Measurements from ENCODE around the gene SYT1. TPM values are rescaled to one million over a fixed set of nuclear protein-coding genes. Genes with fewer than 3 reads are reported as not detected.
"Not testable (repeated sequence)": the region's sequence is repeated elsewhere in the genome, so short reads cannot be mapped to it uniquely, and the experiment has no call there.

The SYT1 gene
- total RNA-seq, 2 experiments from 2014 or later = not detected

- TF ChIP-seq CTCF (IDR thresholded peaks at IDR 0.05) = no peak
- intact Hi-C loops (cut with DNase I, micrococcal nuclease) = no loop called here
- Histone ChIP-seq H3K27me3 (ENCODE audit: control insufficient read depth in 1 of 2, insufficient read depth in 2 of 2, low read length in 2 of 2) (no peaks in the 10 kb centered on the region), H3K9me3 (ENCODE audit: control insufficient read depth in 1 of 2, insufficient read depth in 1 of 2, low read length in 2 of 2) (no peaks in the 10 kb centered on the region), H3K4me3 (ENCODE audit: low read length) (no peak overlapping the region), H3K27ac (ENCODE audit: low read depth in 1 of 2, low read length in 2 of 2) (no peak overlapping the region), H3K4me1 (ENCODE audit: insufficient read depth, low read length) (no peaks in the 10 kb centered on the region), H3K36me3 (ENCODE audit: insufficient read depth, low read length) (no peaks in the 10 kb centered on the region)
- ChIA-PET POLR2A (no interaction called here), CTCF (no interaction called here)
- no peak overlapping the region for H3K27ac Mint-ChIP-seq
- no peaks in the 10 kb centered on the region for H3K4me1 Mint-ChIP-seq (ENCODE audit: low read depth)
- no peak for ATAC-seq (ENCODE audit: poor library complexity)
- H3K27me3 Mint-ChIP-seq = no peaks in the 10 kb centered on the region
- no peaks in the 10 kb centered on the region for H3K9me3 Mint-ChIP-seq
- DNase-seq = no peak
- H3K4me3 Mint-ChIP-seq = no peak overlapping the region
- H3K36me3 Mint-ChIP-seq (ENCODE audit: low read depth) = no peaks in the 10 kb centered on the region
Observed at GRCh38 chr12:79423560-79423959, 559.0 kb downstream of the SYT1 start.

GRCh38 chr12:79424109-79424721 lies 559.6 kb downstream of the SYT1 start:
- Mint-ChIP-seq H3K4me1 (ENCODE audit: low read depth) (no peaks in the 10 kb centered on the region), H3K4me3 (no peak overlapping the region), H3K27me3 (no peaks in the 10 kb centered on the region), H3K36me3 (ENCODE audit: low read depth) (no peaks in the 10 kb centered on the region), H3K27ac (no peak overlapping the region), H3K9me3 (no peaks in the 10 kb centered on the region)
- H3K4me1 ChIP-seq (ENCODE audit: insufficient read depth, low read length) = no peaks in the 10 kb centered on the region
- ATAC-seq (ENCODE audit: poor library complexity) (no peak), DNase-seq (no peak)
- no peak overlapping the region for H3K27ac ChIP-seq (ENCODE audit: low read depth in 1 of 2, low read length in 2 of 2)
- TF ChIP-seq CTCF (IDR thresholded peaks at IDR 0.05) = no peak
- ChIA-PET CTCF (no interaction called here), POLR2A (no interaction called here)
- H3K4me3 ChIP-seq (ENCODE audit: low read length) = no peak overlapping the region
- intact Hi-C loops (cut with DNase I, micrococcal nuclease) = no loop called here
- no peaks in the 10 kb centered on the region for H3K27me3 ChIP-seq (ENCODE audit: control insufficient read depth in 1 of 2, insufficient read depth in 2 of 2, low read length in 2 of 2)
- H3K9me3 ChIP-seq (ENCODE audit: control insufficient read depth in 1 of 2, insufficient read depth in 1 of 2, low read length in 2 of 2) = no peaks in the 10 kb centered on the region
- no peaks in the 10 kb centered on the region for H3K36me3 ChIP-seq (ENCODE audit: insufficient read depth, low read length)

GRCh38 chr12:79426121-79426520 lies 561.5 kb downstream of the SYT1 start:
- no peak overlapping the region for H3K4me3 ChIP-seq (ENCODE audit: low read length)
- Mint-ChIP-seq H3K36me3 (ENCODE audit: low read depth) (no peaks in the 10 kb centered on the region), H3K4me1 (ENCODE audit: low read depth) (no peaks in the 10 kb centered on the region), H3K9me3 (no peaks in the 10 kb centered on the region), H3K4me3 (no peak overlapping the region), H3K27me3 (no peaks in the 10 kb centered on the region), H3K27ac (no peak overlapping the region)
- H3K27me3 ChIP-seq (ENCODE audit: control insufficient read depth in 1 of 2, insufficient read depth in 2 of 2, low read length in 2 of 2) = no peaks in the 10 kb centered on the region
- ATAC-seq (ENCODE audit: poor library complexity) (no peak), DNase-seq (no peak)
- ChIA-PET CTCF (no interaction called here), POLR2A (no interaction called here)
- no peaks in the 10 kb centered on the region for H3K9me3 ChIP-seq (ENCODE audit: control insufficient read depth in 1 of 2, insufficient read depth in 1 of 2, low read length in 2 of 2)
- no peaks in the 10 kb centered on the region for H3K36me3 ChIP-seq (ENCODE audit: insufficient read depth, low read length)
- H3K4me1 ChIP-seq (ENCODE audit: insufficient read depth, low read length) = no peaks in the 10 kb centered on the region
- no peak for TF ChIP-seq CTCF (IDR thresholded peaks at IDR 0.05)
- intact Hi-C loops (cut with DNase I, micrococcal nuclease) = no loop called here
- H3K27ac ChIP-seq (ENCODE audit: low read depth in 1 of 2, low read length in 2 of 2) = no peak overlapping the region

- H3K9me3 Mint-ChIP-seq; H3K36me3 ChIP-seq (ENCODE audit: insufficient read depth, low read length); POLR2A ChIA-PET; H3K4me3 ChIP-seq (ENCODE audit: low read length); intact Hi-C loops (cut with DNase I, micrococcal nuclease); H3K27ac Mint-ChIP-seq; H3K4me1 Mint-ChIP-seq (ENCODE audit: low read depth); H3K27me3 ChIP-seq (ENCODE audit: control insufficient read depth in 1 of 2, insufficient read depth in 2 of 2, low read length in 2 of 2); DNase-seq; H3K9me3 ChIP-seq (ENCODE audit: control insufficient read depth in 1 of 2, insufficient read depth in 1 of 2, low read length in 2 of 2); H3K36me3 Mint-ChIP-seq (ENCODE audit: low read depth); H3K4me3 Mint-ChIP-seq; H3K27me3 Mint-ChIP-seq; ATAC-seq (ENCODE audit: poor library complexity); H3K27ac ChIP-seq (ENCODE audit: low read depth in 1 of 2, low read length in 2 of 2); CTCF ChIA-PET; H3K4me1 ChIP-seq (ENCODE audit: insufficient read depth, low read length): not testable (repeated sequence)
Observed at GRCh38 chr12:79426744-79427143, 562.2 kb downstream of the SYT1 start.
